GM23338 (cell line): Measurements from ENCODE around the gene SPEM1. TPM values are rescaled to one million over a fixed set of nuclear protein-coding genes. Genes with fewer than 3 reads are reported as not detected.

ENCODE experiments used
- ATAC-seq: fragments of 200-7000 bp; cut with Tn5 transposase; 3 replicates; pipeline ENCODE4 v1.9.1; 2020
- DNase-seq: peaks from one replicate; pipeline ENCODE4 v3.0.0-alpha.2; 2015; ENCODE audit warnings: low spot score
- H2AFZ ChIP-seq: fragments of 200-600 bp; sonication (generic); 2 replicates; pipeline ENCODE4 v1.8.0; 2016; ENCODE audit warnings: antibody characterized with exemption, mild to moderate bottlenecking, moderate library complexity
- H3F3A ChIP-seq: fragments of 200-600 bp; sonication (generic); replicated peaks from 2 replicates; pipeline ENCODE4 v1.8.0; 2017; ENCODE audit warnings: antibody characterized with exemption, mixed run types, low read depth
- H3K27ac ChIP-seq: fragments of 200-600 bp; sonication (generic); 2 replicates; pipeline ENCODE4 v1.6.1; 2016; ENCODE audit warnings: low read depth
- H3K27me3 ChIP-seq: fragments of 200-600 bp; sonication (generic); 2 replicates; pipeline ENCODE4 v1.8.0; 2016; ENCODE audit warnings: mild to moderate bottlenecking, mixed run types, moderate library complexity; ENCODE audit not compliant: insufficient read depth
- H3K36me3 ChIP-seq: fragments of 200-600 bp; sonication (generic); 2 replicates; pipeline ENCODE4 v1.8.0; 2016; ENCODE audit warnings: mild to moderate bottlenecking; ENCODE audit not compliant: insufficient read depth
- H3K4me1 ChIP-seq: fragments of 200-600 bp; sonication (generic); 2 replicates; pipeline ENCODE4 v1.8.0; 2016; ENCODE audit warnings: mild to moderate bottlenecking, moderate library complexity; ENCODE audit not compliant: insufficient read depth
- H3K4me2 ChIP-seq: fragments of 200-600 bp; sonication (generic); 2 replicates; pipeline ENCODE4 v1.7.1; 2017; ENCODE audit warnings: mixed run types
- H3K4me3 ChIP-seq: fragments of 200-600 bp; sonication (generic); 2 replicates; pipeline ENCODE4 v1.6.1; 2016; ENCODE audit warnings: mixed run types
- H3K79me2 ChIP-seq: fragments of 200-600 bp; sonication (generic); replicated peaks from 2 replicates; pipeline ENCODE4 v1.8.0; 2017; ENCODE audit warnings: mild to moderate bottlenecking; ENCODE audit not compliant: insufficient read depth
- H3K9me2 ChIP-seq: fragments of 200-600 bp; sonication (generic); 2 replicates; pipeline ENCODE4 v1.8.0; 2017; ENCODE audit not compliant: insufficient read depth
- H4K20me1 ChIP-seq: fragments of 200-600 bp; sonication (generic); replicated peaks from 2 replicates; pipeline ENCODE4 v1.8.0; 2017; ENCODE audit warnings: mild to moderate bottlenecking; ENCODE audit not compliant: insufficient read depth
- H3K27ac Mint-ChIP-seq: 2 replicates; pipeline ENCODE4 v1.8.0; 2020; ENCODE audit warnings: inconsistent platforms, mild to moderate bottlenecking, moderate library complexity, mixed read lengths
- H3K27me3 Mint-ChIP-seq: 3 replicates; pipeline ENCODE4 v1.8.0; 2022; ENCODE audit warnings: low read depth, mild to moderate bottlenecking, moderate library complexity, mixed read lengths, inconsistent platforms; ENCODE audit not compliant: insufficient read depth, poor library complexity
- H3K36me3 Mint-ChIP-seq: 3 replicates; pipeline ENCODE4 v1.8.0; 2021; ENCODE audit warnings: low read depth, mild to moderate bottlenecking, inconsistent platforms, moderate library complexity, mixed read lengths
- H3K4me1 Mint-ChIP-seq: 3 replicates; pipeline ENCODE4 v1.8.0; 2020; ENCODE audit warnings: mild to moderate bottlenecking, inconsistent platforms, mixed read lengths
- H3K4me3 Mint-ChIP-seq: 3 replicates; pipeline ENCODE4 v1.8.0; 2021; ENCODE audit warnings: moderate library complexity, mild to moderate bottlenecking, inconsistent platforms, mixed read lengths
- H3K9me3 Mint-ChIP-seq: 3 replicates; pipeline ENCODE4 v1.8.0; 2020; ENCODE audit warnings: moderate library complexity, mild to moderate bottlenecking, inconsistent platforms, mixed read lengths
- ETS1 ChIP-seq: IDR thresholded peaks from 2 replicates; pipeline ENCODE4 v1.6.1; 2016; ENCODE audit warnings: antibody characterized with exemption
- JUNB ChIP-seq: IDR thresholded peaks from one replicate; pipeline ENCODE4 v1.6.1; 2016; ENCODE audit warnings: antibody characterized with exemption; ENCODE audit not compliant: unreplicated experiment
- NANOG ChIP-seq: IDR thresholded peaks from 2 replicates; pipeline ENCODE4 v1.6.1; 2016; ENCODE audit warnings: antibody characterized with exemption, borderline replicate concordance
- STAT1 ChIP-seq: IDR thresholded peaks from one replicate; pipeline ENCODE4 v1.6.1; 2016; ENCODE audit warnings: antibody characterized with exemption; ENCODE audit not compliant: unreplicated experiment
- ZNF462 ChIP-seq: fragments of 250-450 bp; sonication (Bioruptor Pico); IDR thresholded peaks from 2 replicates; pipeline ENCODE4 v1.5.0; 2020; ENCODE audit warnings: mild to moderate bottlenecking, moderate library complexity
- polyA plus RNA-seq: library from polyadenylated mRNA; unstranded; fragments of >200 nt; fragmentation: Nextera tagmentation; extraction: Ambion mirVana; gene quantifications from 2 replicates; pipeline ENCODE4 v1.2.1, GENCODE V29; 2016
- total RNA-seq: library from RNA; depleted of rRNA; stranded (reverse); fragments of >200 nt; shearing (Covaris generic); gene quantifications from 2 replicates; pipeline ENCODE4 v1.2.3, GENCODE V29; 2014
- TF ChIP-seq, protein P1 (sequence below), 2 experiments: fragments of 200-600 bp in 1 of 2; sonication (generic) in 1 of 2; conservative IDR thresholded peaks; 2 replicates each; pipeline versions ENCODE4 v1.5.1 to v1.6.1; 2016 to 2017; ENCODE audit warnings: antibody characterized with exemption in 2 of 2, low read depth in 2 of 2, mild to moderate bottlenecking in 2 of 2, moderate library complexity in 1 of 2

SPEM1 gene
- total and polyA plus RNA-seq, 2 experiments from 2014 or later: not detected

GRCh38 chr17:7389924-7390910, 29.9 kb upstream of the SPEM1 start (continued):
- no peak for TF ChIP-seq ZNF462
- TF ChIP-seq NANOG: no peak
- no peak for TF ChIP-seq JUNB

DNA sequence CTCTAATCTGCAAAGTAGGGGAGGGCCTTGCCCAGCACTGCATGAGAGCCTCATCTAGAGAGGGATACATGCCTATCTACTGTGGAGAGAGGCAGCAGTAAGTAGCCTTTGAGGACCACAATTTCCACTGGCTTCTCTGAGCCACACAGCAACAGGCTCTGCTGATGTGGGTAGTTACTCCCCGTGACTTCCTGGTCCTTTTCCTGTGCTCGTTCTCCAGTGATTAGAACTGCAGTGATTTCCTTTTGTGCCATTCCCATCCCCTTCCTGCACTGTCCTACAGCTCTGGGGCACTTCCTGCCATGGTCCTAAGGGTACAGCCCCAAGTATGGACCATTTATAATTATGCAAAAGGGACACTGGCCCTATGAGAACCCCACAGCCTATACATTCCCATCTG, 28.8 kb upstream of the SPEM1 start:
- H3K27ac ChIP-seq: no peak overlapping the region
- H2AFZ ChIP-seq: no peak overlapping the region
- H3K79me2 ChIP-seq: no peaks in the 10 kb centered on the region
- no peaks in the 10 kb centered on the region; the same call in 1 of the 2 replicates for H3K4me1 ChIP-seq
- Mint-ChIP-seq H3K4me3 (no peak overlapping the region; the same call in 2 of the 3 replicates), H3K4me1 (peaks cover 25% of the 10 kb centered on the region), H3K27ac (no peak overlapping the region), H3K36me3 (peaks cover 31% of the 10 kb centered on the region), H3K9me3 (no peaks in the 10 kb centered on the region), H3K27me3 (peaks cover 16% of the 10 kb centered on the region)
- H3K4me3 ChIP-seq: no peak overlapping the region
- no peaks in the 10 kb centered on the region for H3K9me2 ChIP-seq
- no peak for ATAC-seq
- no peak for DNase-seq
- H3K27me3 ChIP-seq: no peaks in the 10 kb centered on the region
- peaks cover 12% of the 10 kb centered on the region for H4K20me1 ChIP-seq
- H3K4me2 ChIP-seq: no peak overlapping the region
- peaks cover 21% of the 10 kb centered on the region; the same call in 1 of the 2 replicates for H3F3A ChIP-seq
- H3K36me3 ChIP-seq: peaks cover 4% of the 10 kb centered on the region
- TF ChIP-seq ETS1 (no peak), JUNB (no peak), STAT1 (no peak)
- TF ChIP-seq, protein P1, sequence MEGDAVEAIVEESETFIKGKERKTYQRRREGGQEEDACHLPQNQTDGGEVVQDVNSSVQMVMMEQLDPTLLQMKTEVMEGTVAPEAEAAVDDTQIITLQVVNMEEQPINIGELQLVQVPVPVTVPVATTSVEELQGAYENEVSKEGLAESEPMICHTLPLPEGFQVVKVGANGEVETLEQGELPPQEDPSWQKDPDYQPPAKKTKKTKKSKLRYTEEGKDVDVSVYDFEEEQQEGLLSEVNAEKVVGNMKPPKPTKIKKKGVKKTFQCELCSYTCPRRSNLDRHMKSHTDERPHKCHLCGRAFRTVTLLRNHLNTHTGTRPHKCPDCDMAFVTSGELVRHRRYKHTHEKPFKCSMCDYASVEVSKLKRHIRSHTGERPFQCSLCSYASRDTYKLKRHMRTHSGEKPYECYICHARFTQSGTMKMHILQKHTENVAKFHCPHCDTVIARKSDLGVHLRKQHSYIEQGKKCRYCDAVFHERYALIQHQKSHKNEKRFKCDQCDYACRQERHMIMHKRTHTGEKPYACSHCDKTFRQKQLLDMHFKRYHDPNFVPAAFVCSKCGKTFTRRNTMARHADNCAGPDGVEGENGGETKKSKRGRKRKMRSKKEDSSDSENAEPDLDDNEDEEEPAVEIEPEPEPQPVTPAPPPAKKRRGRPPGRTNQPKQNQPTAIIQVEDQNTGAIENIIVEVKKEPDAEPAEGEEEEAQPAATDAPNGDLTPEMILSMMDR (conservative IDR thresholded peaks at IDR 0.05; ENCODE audit: low read depth in 2 of 2): no peak
